ENCODE measurements around the gene CDH24. TPM values are rescaled to one million over a fixed set of nuclear protein-coding genes. Genes with fewer than 3 reads are reported as not detected.

Gene CDH24
- total and polyA plus RNA-seq, 2 of the 8 experiments (the other 6 are each of a cell fraction or from before 2014, with no cell fraction given) = 18.1 to 27.6 TPM

- H2BK120ac ChIP-seq (replicated peaks; ENCODE audit: low read depth, low read length) = no peak overlapping the region
- no peaks in the 10 kb centered on the region for H3K27me3 ChIP-seq (replicated peaks in 1 of 4; ENCODE audit: control insufficient read depth in 3 of 4, extremely low read depth in 1 of 4, insufficient read depth in 3 of 4, low read length in 3 of 4)
- H2AFZ ChIP-seq (ENCODE audit: low read length) = no peak overlapping the region
- no peak overlapping the region for H4K8ac ChIP-seq (ENCODE audit: extremely low read depth, insufficient read depth, low read length)
- DNase-seq (ENCODE audit: low read depth in 1 of 2, low spot score in 2 of 2) (no peak), FAIRE-seq (no peak)
- no peak overlapping the region for H2BK5ac ChIP-seq (ENCODE audit: low read depth, low read length)
- no peak overlapping the region for H3K23ac ChIP-seq (ENCODE audit: insufficient read length)
- no peak overlapping the region for H2AK5ac ChIP-seq (ENCODE audit: low read depth, low read length)
- H3K36me3 ChIP-seq (ENCODE audit: control insufficient read depth in 2 of 4, insufficient read depth in 4 of 4, low read length in 3 of 4) = no peaks in the 10 kb centered on the region
- ChIA-PET CTCF (ENCODE audit: partially characterized antibody) (interaction anchor here (3.5 to 4.1 kb wide), 2 partner anchors 14 to 32 kb away, joined by 18 to 60 read pairs; partner anchors contain the start of gene PSMB11), POLR2A (ENCODE audit: partially characterized antibody) (interaction anchor here (1.2 to 4.1 kb wide), 3 partner anchors 7 to 25 kb away, joined by 4 to 79 read pairs (median 69); partner anchors contain the start of gene AJUBA)
- H3K9ac ChIP-seq (replicated peaks in 1 of 4; ENCODE audit: extremely low read depth in 1 of 4, low read depth in 3 of 4, low read length in 3 of 4) = peak overlapping the region in 1 of 4 experiments; percentile 14; a peak in 1 of 7 replicates
- H2BK15ac ChIP-seq (ENCODE audit: low read length) = no peak overlapping the region
- no peaks in the 10 kb centered on the region for H3K79me2 ChIP-seq (ENCODE audit: control insufficient read depth in 1 of 2, insufficient read depth in 2 of 2, low read length in 2 of 2)
- H3K27ac ChIP-seq (ENCODE audit: low read depth, low read length) = no peak overlapping the region
- H3K9me3 ChIP-seq (ENCODE audit: insufficient read depth in 2 of 2, low read depth in 1 of 2, low read length in 1 of 2) = no peaks in the 10 kb centered on the region
- no peak overlapping the region for H3K56ac ChIP-seq (replicated peaks; ENCODE audit: insufficient read length, low read depth, low read length)
- H4K91ac ChIP-seq (replicated peaks; ENCODE audit: insufficient read length, low read length) = no peak overlapping the region
- H2BK12ac ChIP-seq (ENCODE audit: low read depth, low read length) = no peak overlapping the region
- H3K4me1 ChIP-seq (replicated peaks in 1 of 4; ENCODE audit: control insufficient read depth in 3 of 4, insufficient read depth in 4 of 4, low read length in 3 of 4) = peaks cover 4 to 7% (median 6%) of the 10 kb centered on the region in 4 experiments; a peak in 4 of 7 replicates
- peaks cover 6% of the 10 kb centered on the region for H3K23me2 ChIP-seq (ENCODE audit: low read depth, low read length)
- H3K18ac ChIP-seq (ENCODE audit: extremely low read depth, low read length) = 0 out of 2 replicates have a peak overlapping the region, but pooled peaks have one; percentile 89
- H3K4me2 ChIP-seq (ENCODE audit: insufficient read depth in 1 of 2, low read depth in 2 of 2, low read length in 2 of 2) = peak overlapping the region; percentile 61 to 62
- peak overlapping the region; percentile 19 to 59 (median 42); a peak in 6 of 8 replicates for H3K4me3 ChIP-seq (ENCODE audit: extremely low read depth in 1 of 4, insufficient read depth in 2 of 4, low read depth in 3 of 4, low read length in 4 of 4)
- no peaks in the 10 kb centered on the region for H4K20me1 ChIP-seq (replicated peaks in 1 of 2; ENCODE audit: control insufficient read depth in 1 of 2, insufficient read depth in 2 of 2, low read length in 2 of 2)
- H3K14ac ChIP-seq (ENCODE audit: insufficient read length) = no peak overlapping the region
- WGBS, 2 experiments (ENCODE audit: extremely low coverage in 1 of 2, insufficient coverage in 1 of 2, insufficient read length in 1 of 2, insufficient replicate concordance in 2 of 2, low coverage in 1 of 2, low lambda C conversion rate in 2 of 2, missing lambda C conversion rate in 1 of 2) = 65% methylated on average over 8 of the region's 8 CpGs; no CpG with 5 or more reads in 1 of the 2 experiments
- H4K5ac ChIP-seq (ENCODE audit: insufficient read length, low read depth, low read length) = peak overlapping the region; percentile 6
- H3K4ac ChIP-seq (replicated peaks; ENCODE audit: insufficient read length, low read depth, low read length) = peak overlapping the region; percentile 57
- no peak overlapping the region for H2BK20ac ChIP-seq (ENCODE audit: low read length)
- H3K79me1 ChIP-seq (ENCODE audit: low read depth, low read length) = no peaks in the 10 kb centered on the region
- TF ChIP-seq ATF2 (IDR thresholded peaks at IDR 0.05; ENCODE audit: low read length) (no peak), POLR2A (IDR thresholded peaks at IDR 0.05; ENCODE audit: control extremely low read depth in 1 of 2, low read depth in 2 of 2, low read length in 2 of 2) (no peak), TCF12 (IDR thresholded peaks at IDR 0.05; ENCODE audit: low read depth, low read length) (no peak), BACH1 (IDR thresholded peaks at IDR 0.05; ENCODE audit: low read length) (no peak), EP300 (IDR thresholded peaks at IDR 0.05; ENCODE audit: borderline replicate concordance in 1 of 2, low read depth in 2 of 2, low read length in 2 of 2) (no peak), TAF7 (optimal IDR thresholded peaks at IDR 0.05; ENCODE audit: borderline replicate concordance, low read depth, low read length) (no peak), JUND (IDR thresholded peaks at IDR 0.05; ENCODE audit: low read length) (no peak), SAP30 (IDR thresholded peaks at IDR 0.05; ENCODE audit: insufficient read depth, insufficient replicate concordance, low read length) (no peak), ZNF274 (IDR thresholded peaks at IDR 0.05; ENCODE audit: borderline replicate concordance, extremely low read depth, low read length) (no peak), ASH2L (IDR thresholded peaks at IDR 0.05; ENCODE audit: low read length) (no peak), RFX5 (IDR thresholded peaks at IDR 0.05; ENCODE audit: borderline replicate concordance, low read depth, low read length) (no peak), CREB1 (IDR thresholded peaks at IDR 0.05) (no peak)
Measured at GRCh38 chr14:23009483-23009938, 47.8 kb downstream of the CDH24 start.

Data from H1 (cell line).